DMS114 treated with DMSO at 0.1 percent for 48 hours (cell line): ENCODE data around the gene WRNIP1.

Experiments
- DNase-seq: peaks from one replicate; lab custom pipeline; 2025; ENCODE audit not compliant: unreplicated experiment; lab: John Stamatoyannopoulos, UW

The WRNIP1 gene

DNA sequence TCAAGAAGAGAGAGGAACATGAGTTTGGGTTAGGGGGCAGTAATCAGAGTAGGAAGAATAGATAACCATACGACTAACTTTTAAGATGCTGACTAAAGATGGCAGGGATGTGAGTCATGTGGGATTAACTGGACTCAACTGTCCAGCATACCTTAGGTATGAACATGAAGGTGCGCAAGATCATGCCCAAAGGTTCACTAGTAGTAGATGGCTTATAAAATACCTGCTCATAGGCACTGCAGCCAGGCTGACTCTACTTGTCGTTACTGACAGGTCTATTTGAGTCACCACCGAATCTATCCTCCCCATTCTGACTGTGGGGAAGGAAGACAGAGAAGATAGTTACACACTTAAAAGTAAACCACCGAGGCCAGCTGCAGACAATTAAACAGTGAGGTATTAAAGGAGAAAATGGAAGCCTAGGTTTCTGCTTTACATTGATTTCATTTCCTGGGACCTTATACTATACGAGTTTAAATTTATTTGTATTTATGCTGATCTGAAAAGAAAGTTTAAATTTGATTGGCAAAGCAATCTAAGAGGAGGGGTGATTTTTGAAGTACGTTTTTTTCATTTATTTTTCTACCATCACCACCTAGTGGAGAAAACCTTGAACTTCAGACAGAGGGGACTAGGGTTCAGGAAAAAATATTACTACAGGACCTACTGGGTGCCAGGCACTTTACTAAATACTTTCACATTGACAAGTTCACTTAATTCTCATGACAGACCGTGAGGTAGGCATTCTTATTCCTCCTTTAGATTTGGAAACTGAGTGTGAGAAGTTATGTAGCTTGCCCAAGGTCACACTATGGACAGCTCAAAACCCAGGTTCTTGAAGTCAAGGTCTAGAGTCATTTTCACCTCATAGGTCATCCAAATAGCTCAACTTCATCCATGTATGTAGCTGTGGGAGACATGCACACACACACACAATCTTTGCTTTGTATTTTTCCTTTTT, 4.0 kb upstream of the WRNIP1 start:
- no peak for DNase-seq

DNA sequence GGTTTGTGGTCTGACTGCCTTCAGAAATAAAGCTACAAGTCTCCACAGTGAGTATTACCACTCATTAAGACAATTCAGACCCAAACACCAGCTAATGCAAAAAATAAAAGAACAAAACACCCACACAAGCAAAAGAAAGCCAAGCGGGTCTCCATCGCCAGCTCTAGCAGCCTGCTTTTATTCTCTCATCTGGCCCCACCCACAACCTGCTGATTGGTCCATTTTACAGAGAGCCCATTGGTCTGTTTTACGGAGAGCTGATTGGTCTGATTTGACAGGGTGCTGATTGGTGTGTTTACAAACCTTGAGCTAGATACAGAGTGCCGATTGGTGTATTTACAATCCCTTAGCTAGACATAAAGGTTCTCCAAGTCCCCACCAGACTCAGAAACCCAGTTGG, 2.3 kb upstream of the WRNIP1 start:
- DNase-seq: peak; percentile 53

DNA sequence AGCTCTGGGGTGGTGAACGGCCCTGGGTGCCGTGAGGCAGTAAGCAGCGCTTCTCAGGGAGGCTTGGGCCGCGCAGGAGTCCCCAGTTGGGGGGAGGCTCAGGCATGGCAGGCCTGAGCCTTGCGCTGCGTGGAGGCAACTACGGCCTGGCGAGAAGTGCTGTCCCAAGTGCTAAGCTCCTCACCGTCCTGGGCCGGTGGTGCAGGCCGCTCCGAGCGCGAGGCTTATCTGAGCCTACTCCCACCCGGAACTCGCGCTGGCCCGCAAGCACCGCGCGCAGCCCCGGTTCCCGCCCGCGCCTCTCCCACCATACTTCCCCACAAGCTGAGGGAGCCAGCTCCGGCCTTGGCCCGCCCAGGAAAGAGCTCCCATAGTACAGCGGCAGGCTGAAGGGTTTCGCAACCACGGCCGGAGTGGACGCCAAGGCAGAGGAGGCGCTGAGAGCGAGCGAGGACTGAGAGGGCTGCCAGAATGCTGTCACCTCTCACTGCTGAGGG, 1.8 kb upstream of the WRNIP1 start:
- DNase-seq: peak; percentile 60

DNA sequence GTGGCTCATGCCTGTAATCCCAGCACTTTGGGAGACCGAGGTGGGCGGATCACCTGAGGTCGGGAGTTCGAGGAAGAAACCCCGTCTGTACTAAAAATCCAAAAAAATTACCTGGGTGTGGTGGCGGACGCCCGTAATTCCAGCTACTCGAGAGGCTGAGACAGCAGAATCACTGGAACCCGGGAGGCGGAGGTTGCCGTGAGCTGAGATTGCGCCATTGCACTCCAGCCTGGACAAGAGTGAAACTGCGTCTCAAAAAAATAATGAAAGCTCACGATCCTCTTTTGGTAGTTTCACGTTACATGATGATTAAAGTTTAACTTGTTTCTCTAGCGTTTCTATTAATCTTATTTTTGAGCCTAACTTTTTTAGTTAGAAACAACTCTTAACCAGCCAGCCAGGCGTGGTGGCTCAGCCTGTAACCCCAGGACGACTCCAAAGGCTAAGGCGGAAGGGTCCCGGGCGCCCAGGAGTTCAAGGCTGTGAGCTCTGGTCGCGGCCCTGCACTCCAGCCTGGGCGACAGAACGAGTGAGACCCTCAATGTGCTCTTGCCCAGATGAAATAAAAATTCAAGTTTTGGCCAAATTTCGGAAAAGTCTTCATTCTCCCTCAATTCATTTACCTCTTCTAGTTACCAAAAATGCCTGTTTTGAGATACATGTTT, 1.2 kb upstream of the WRNIP1 start:
- DNase-seq: peak; percentile 60

DNA sequence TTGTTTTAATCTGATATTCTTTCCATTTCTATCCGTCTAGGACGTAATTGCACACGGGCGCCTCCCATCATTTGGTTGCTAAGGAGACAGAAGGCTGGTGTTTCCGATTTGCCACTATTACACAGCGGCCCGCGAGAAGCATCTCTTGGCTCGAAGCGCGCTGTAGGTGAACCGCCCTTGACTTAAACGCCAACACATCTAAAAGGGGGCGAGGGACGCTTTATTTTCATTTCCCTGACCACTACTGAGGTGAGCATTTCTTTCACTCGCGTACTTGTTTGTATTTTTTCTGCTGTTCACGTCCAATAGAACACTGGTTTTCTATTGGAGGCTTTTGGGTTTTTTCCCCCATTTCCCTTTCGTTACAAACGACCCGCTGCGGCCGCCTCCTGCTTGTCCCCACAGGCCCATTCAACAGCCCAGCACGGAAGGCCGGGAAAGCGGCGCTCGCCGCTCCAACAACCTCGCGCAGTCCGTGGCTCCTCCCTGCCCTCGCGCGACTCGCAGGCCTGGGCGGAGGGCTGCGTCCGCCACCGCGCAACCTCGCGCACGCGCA, 505 bp upstream of the WRNIP1 start:
- DNase-seq: peak; percentile 79

DNA sequence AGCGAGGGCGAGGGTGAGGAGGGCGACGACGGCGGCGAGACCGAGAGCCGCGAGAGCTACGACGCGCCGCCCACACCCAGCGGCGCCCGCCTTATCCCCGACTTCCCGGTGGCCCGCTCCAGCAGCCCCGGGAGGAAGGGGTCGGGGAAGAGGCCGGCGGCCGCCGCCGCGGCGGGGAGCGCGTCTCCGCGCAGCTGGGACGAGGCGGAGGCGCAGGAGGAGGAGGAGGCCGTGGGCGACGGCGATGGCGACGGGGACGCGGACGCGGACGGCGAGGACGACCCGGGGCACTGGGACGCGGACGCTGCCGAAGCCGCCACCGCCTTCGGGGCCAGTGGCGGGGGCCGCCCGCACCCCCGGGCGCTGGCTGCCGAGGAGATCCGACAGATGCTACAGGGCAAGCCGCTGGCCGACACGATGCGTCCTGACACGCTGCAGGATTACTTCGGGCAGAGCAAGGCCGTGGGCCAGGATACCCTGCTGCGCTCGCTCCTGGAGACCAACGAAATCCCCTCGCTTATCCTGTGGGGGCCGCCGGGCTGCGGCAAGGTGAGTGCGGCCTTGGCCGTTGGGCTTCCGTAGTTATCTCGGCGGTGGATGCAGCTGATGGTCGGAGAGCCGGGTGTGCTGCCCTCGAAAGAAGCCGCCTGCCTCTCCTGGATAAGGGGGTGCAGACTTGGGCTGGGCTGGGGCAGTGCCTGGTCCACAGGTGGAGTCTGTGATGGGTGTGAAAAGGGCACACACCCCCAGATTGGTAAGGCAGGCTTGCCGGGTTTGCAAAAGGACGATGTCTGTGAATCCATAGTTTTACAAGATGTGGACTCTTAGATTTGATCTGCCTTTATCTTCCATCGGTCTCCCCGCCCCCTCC, 938 bp downstream of the WRNIP1 start:
- no peak for DNase-seq

DNA sequence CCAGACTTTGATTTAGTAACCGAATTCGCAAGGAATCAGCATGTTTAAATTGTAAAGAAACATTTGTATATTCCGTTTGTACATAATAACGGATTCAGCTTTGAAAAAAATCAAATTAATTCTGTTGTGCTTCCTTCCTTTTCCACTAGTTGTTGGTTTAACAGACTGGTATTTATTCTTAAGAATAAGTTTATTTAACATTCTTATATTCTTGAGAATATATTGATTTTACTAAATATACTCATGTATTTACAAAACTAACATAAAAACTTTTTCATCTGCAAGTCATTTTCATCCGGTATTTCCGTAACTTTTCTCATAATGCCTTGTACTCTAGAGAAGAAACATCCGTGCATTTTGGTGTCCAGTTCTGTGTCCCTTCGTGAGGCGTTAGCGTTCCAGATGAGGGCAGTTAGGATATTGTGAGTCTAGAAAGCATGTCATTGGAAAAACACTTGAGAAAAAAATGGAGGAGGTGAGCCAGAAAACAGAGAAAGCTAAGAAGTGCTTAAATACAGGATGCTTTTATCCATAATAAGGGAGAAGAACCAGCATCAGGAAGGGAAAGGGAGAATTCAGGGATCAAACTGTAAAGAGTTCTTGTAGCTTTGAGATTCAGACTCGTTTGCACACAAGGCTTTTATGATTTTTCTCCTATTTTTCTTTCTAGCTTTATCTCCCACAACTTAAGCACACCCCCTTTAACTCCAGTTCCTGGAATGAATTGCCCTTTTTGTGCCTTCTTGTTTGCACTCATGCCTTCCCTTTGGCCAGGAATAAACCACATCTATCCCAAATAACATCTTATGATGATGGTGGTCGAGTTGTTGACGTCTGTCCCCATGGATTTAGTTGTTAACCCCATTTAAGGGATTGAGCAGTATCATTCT, 1.8 kb downstream of the WRNIP1 start:
- DNase-seq: no peak

DNA sequence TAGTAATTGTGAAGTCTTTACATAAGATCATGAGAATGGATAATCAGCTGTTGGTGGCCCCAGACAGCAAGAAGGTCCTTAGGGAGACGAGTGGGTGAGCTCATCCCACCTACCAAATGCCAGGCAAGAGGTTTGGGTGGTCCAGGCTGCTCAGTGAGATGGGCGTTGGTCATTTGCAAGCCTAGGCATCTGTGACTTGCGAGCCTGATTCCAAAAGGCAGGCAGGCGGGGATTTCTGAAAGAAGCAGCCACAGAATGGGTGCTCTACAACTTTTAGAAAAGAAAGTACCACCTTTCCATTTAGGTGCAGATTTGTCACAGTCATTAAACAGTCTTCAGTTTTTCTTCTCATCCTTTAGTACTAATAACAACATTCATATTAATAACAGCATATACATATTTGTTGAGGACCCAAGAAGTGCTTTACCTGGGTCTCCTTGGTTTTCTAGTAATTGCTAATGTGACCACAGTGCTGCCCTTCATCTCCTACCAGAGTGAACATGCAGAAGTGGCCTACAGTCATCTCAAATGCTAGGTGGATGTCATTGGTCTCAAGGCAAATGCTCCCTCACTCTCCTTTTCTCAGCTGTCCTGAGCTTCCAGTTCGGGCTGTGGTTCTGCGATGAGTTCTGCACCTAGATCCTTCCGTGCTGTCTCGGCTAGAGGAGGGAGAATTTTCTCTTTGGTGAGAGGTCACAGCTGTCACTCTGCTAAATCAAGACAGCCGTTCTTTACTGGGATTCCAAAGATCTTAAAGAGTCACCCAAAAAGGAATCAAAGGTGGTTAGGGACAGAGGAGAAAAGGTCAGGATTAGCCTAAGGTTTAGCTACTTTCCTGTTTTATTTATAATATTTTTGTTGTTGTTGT, 2.7 kb downstream of the WRNIP1 start:
- DNase-seq: no peak

DNA sequence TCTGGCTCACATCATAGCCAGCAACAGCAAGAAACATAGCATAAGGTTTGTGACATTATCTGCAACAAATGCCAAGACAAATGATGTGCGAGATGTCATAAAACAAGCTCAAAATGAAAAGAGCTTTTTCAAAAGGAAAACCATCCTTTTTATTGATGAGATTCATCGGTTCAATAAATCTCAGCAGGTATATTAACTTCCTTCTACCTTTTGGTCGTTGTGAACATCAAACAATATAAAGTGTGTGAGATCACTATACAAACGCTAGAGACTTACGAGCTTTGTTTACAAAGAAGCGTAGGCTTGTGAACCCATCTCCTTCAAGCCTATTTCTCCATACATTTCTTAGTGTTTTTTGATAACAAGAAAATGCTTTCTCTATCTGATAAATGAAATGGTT, 3.5 kb downstream of the WRNIP1 start:
- no peak for DNase-seq

DNA sequence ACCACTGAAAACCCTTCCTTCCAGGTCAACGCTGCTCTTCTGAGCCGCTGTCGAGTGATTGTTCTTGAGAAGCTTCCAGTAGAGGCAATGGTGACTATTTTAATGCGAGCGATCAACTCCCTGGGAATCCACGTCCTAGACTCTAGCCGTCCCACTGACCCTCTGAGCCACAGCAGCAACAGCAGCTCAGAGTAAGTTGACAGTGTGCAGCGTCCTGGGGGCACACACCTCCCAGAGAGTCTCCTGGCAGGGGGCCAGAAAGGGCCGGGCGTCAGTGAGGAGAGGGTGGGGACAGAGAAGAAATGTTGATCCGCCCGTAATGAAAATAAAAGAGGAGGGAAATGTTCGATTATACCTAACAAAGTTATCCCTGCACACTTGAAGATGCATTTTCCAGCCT, 5.0 kb downstream of the WRNIP1 start:
- DNase-seq: no peak

DNA sequence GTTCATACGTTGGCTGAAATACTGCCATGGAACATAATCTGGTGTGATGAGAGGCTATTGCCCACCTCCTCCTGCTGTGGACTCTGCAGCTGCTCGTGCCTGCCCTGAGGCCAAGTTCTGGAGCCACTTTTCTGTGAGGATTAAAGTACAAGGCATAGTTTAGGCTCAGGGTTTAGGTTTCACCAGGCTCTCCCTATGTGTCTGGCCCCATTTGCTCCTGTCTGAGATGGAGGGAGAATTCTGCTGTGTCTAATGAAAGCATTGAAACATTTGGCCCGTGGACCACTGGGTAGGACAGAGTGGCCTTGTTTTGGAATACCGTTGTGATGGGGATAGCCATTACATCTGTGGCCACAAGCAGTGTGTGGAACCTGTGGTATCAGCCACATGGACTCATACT, 5.9 kb downstream of the WRNIP1 start:
- no peak for DNase-seq

DNA sequence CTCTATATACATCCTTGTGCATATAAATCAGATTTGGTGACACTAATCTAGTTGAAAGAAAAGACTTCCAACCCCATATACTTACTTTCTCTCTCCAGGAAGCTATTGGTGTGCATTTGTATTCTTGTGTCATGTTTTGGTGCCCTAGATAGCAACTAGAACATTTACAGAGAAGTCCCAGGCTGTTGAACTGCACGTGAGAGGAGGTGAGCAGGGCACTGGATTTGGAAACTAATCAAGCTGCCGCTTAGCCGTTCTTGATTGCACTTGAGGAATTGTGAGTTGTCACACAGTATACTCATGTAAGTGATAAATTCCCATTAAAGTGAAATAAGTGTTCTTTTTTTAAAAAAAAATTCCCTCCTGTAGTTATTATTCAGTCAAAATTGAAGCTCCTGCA, 7.6 kb downstream of the WRNIP1 start:
- no peak for DNase-seq

DNA sequence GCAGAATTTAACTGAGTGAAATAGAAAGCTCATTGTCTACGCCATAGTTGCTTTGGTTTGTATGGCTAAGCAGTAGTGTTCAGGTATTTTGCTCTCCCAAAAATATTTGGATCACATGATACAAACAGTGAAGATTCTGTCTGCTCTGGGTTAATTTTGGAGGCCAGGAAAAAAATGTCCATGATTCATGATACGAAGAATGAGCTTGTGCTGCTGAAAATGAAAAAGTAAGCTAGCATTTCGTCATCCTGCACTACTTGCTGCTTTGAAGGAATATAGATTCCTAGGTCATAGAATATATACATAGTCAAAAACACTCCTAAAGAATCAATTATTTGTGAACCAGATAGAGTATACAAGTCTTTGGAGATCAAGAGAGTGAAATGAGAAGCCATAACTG, 8.3 kb downstream of the WRNIP1 start:
- DNase-seq: no peak

DNA sequence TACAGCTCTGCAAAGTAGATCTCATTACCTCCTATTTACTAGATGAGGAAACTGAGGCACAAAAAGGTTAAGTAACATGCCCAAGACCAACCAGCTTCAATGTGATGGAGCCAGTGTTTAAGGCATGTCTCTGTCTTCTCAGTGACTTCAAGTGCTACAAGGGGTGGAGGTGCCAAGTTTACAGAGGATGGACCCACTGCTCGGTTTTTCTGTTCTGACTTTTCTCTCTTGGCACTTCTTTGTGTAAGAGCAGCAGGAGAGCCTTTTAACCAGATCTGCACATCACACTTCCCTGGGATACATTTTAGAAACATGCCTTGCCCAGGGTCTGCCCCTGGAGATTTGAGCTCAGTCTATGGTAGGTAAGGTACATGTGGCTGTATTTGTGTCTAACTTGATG, 9.8 kb downstream of the WRNIP1 start:
- no peak for DNase-seq

DNA sequence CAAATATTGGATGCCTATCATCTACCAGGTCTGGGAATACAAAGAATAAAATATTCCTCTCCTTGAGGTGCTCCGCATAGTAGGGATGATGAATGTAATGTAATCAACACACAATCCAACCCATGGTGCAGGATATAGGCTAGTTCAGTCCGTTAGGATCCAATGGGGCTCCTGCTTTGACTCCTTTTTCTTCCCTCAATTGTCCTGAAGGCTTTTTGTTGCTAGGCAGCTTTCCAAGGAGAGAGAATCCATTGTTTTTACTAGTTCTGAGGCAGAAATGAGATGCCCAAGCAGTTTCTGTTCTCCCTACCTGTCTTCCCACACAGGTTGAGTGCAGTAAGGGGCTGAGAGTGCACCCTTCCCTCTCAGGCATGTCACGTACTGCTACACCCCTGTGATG, 12.1 kb downstream of the WRNIP1 start:
- DNase-seq: no peak

DNA sequence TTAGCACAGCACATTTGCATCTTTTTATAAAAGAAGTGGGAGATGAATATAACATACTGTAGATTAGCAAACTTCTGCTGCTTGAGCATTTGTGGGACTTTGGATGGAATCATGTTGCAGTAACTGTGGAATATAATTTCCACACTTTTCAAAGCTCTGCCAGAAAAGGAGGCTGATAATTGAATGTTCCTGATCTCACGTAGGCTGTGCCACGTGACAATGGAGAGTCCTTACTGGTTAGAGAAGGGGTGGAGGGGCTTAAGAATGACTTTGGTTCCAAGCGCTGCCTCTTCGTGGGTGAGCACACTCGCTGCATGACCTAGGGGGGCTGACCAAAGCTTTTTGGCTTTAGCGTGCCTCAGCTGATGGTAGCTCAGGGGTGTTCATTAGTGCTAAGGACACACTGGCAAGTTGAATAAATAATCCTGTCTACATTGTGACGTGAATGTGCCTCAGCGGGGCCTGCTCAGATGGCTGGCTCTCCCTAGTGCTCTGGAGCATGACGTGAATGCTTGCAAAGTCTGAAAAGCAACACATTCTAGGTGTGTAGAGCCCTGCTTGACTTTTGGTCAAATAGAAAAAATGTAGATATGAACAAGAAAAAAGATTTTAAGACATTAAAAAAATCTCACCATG, 15.0 kb downstream of the WRNIP1 start:
- DNase-seq: no peak

DNA sequence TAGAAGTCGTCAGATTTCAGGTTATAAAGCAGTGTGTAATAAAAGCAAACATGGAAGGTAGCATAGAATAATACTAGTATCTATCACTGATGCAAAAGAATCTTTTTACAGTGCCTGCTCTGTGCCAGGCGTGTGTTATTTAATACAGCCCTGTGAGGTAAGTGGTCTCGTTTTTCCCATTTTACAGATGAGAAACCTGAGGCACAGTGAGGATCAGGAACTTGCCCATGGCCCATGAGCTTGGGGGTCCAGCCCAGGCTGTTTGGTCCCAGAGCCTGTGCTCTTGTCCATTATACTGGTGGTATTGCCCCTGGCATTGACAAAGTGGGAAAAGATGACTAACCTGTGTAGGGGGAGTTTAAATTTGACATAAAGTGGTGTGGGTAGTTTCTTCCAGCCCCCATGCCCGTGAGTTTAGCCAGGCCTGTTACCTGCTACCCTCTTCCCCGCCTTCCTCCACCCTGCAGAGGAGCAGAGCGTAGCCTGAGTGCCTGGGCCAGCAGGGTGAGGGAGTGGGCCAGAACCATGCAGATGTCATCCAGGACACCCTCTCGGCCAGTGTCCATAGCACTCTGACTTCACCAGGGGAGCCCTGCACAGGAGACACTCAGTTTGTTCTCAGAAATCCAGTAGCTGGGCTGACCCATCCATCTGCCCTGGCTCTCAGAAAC, 16.6 kb downstream of the WRNIP1 start:
- no peak for DNase-seq

DNA sequence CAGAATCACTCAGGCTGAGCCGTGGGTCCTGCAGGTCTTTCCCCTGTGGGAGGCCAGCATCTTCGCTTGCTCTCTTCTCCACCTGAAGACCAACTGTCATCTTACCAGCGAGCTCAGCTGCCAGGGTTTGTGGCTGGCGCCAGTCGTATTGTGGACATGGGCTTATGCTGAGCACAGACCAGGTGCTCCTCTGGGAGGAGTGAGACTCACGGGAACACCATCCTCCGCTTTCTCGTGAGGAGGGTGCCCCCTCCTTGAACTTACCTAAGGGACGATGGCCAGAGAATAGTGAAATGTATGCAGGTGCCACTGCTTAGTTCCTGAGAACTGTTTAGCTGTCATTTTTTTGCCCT, 17.1 kb downstream of the WRNIP1 start:
- DNase-seq: no peak
